Caco-2 (cell line): ENCODE measurements around the gene PAQR4. TPM values are rescaled to one million over a fixed set of nuclear protein-coding genes. Genes with fewer than 3 reads are reported as not detected.
"Not testable (repeated sequence)": the region's sequence is repeated elsewhere in the genome, so short reads cannot be mapped to it uniquely, and the experiment has no call there.

ENCODE experiments used
- BruUV-seq: library from RNA; stranded (reverse); fragments of 400-500 nt; replicated peaks from 2 replicates; lab custom pipeline; 2021; lab: Mats Ljungman, UMichigan
- CTCF ChIA-PET: fragments of 300-600 bp; sonication (Branson Sonifier 250); formaldehyde crosslinking; loops from one replicate; lab custom pipeline; 2022; ENCODE audit warnings: antibody characterized with exemption; lab: Charles Lee
- POLR2A ChIA-PET: fragments of 300-600 bp; sonication (Branson Sonifier 250); formaldehyde crosslinking; loops from one replicate; lab custom pipeline; 2022; ENCODE audit warnings: antibody characterized with exemption; lab: Charles Lee
- DNase-seq, 2 experiments: peaks; one replicate each; pipeline versions ENCODE4 v3.0.0 to v3.0.0-alpha.2; 2020 to 2022
- H3K27me3 ChIP-seq: replicated peaks from 2 replicates; pipeline ENCODE4 v1.6.0; 2011; ENCODE audit warnings: low read length; ENCODE audit not compliant: control insufficient read depth, insufficient read depth
- H3K36me3 ChIP-seq: 2 replicates; pipeline ENCODE4 v1.5.1; 2011; ENCODE audit warnings: low read length; ENCODE audit not compliant: control insufficient read depth, insufficient read depth
- H3K4me1 ChIP-seq: fragments of 250-450 bp; sonication (Bioruptor Pico); 2 replicates; pipeline ENCODE4 v1.5.1; 2020; ENCODE audit warnings: mild to moderate bottlenecking
- H3K4me3 ChIP-seq: 2 replicates; pipeline ENCODE4 v1.5.1; 2011; ENCODE audit warnings: low read depth, mild to moderate bottlenecking, control low read depth, low read length
- H3K9me3 ChIP-seq: fragments of 250-450 bp; sonication (Bioruptor Pico); 2 replicates; pipeline ENCODE4 v1.5.1; 2020; ENCODE audit warnings: mild to moderate bottlenecking, moderate library complexity
- H3K27ac Mint-ChIP-seq: one replicate; pipeline ENCODE4 v1.8.0; 2022; ENCODE audit warnings: mixed read lengths; ENCODE audit not compliant: unreplicated experiment
- H3K27me3 Mint-ChIP-seq: one replicate; pipeline ENCODE4 v1.8.0; 2022; ENCODE audit warnings: mixed read lengths; ENCODE audit not compliant: insufficient read depth, unreplicated experiment
- H3K36me3 Mint-ChIP-seq: one replicate; pipeline ENCODE4 v1.8.0; 2022; ENCODE audit warnings: mild to moderate bottlenecking, mixed read lengths; ENCODE audit not compliant: insufficient read depth, unreplicated experiment
- H3K4me1 Mint-ChIP-seq: one replicate; pipeline ENCODE4 v1.8.0; 2022; ENCODE audit warnings: low read depth, mixed read lengths; ENCODE audit not compliant: unreplicated experiment
- H3K4me3 Mint-ChIP-seq: one replicate; pipeline ENCODE4 v1.8.0; 2022; ENCODE audit warnings: mild to moderate bottlenecking, moderate library complexity, mixed read lengths; ENCODE audit not compliant: unreplicated experiment
- H3K9me3 Mint-ChIP-seq: one replicate; pipeline ENCODE4 v1.8.0; 2022; ENCODE audit warnings: mixed read lengths; ENCODE audit not compliant: unreplicated experiment
- CTCF ChIP-seq, 2 experiments: fragments of 200-600 bp in 1 of 2; IDR thresholded peaks; 1 replicate in 1 of 2; 2 replicates in 1 of 2; pipeline versions ENCODE4 v1.5.1 to v1.8.0; 2011 to 2022; ENCODE audit warnings: antibody characterized with exemption in 1 of 2, control low read depth in 1 of 2, inconsistent platforms in 1 of 2, low read depth in 1 of 2, low read length in 1 of 2, mild to moderate bottlenecking in 1 of 2, moderate library complexity in 1 of 2; ENCODE audit not compliant: insufficient read depth in 1 of 2, severe bottlenecking in 1 of 2, unreplicated experiment in 1 of 2
- intact Hi-C: fragments of 100-400 bp; cut with micrococcal nuclease; formaldehyde crosslinking; loops from one replicate; pipeline ENCODE4 v1.10.0; 2022; ENCODE audit not compliant: unreplicated experiment
- total RNA-seq: library from RNA; stranded (reverse); gene quantifications from 2 replicates; pipeline ENCODE4 v1.2.3, GENCODE V29; 2022

The PAQR4 gene
- total RNA-seq, 1 experiment from 2014 or later = 12.0 TPM

GRCh38 chr16:2928796-2929195 lies 40.4 kb upstream of the PAQR4 start:
- no peaks in the 10 kb centered on the region for H3K36me3 ChIP-seq
- no TSS peak for BruUV-seq
- ChIA-PET CTCF (interaction anchor here (0.5 kb wide), 1 partner anchor 43 kb away, joined by 3 read pairs; no protein-coding TSS in a partner anchor), POLR2A (no interaction called here)
- intact Hi-C loops = no loop called here
- no peaks in the 10 kb centered on the region for H3K27me3 ChIP-seq
- Mint-ChIP-seq H3K4me3 (no peak overlapping the region), H3K9me3 (no peaks in the 10 kb centered on the region), H3K27ac (no peak overlapping the region), H3K36me3 (peaks cover 6% of the 10 kb centered on the region), H3K4me1 (no peaks in the 10 kb centered on the region), H3K27me3 (no peaks in the 10 kb centered on the region)
- no peaks in the 10 kb centered on the region for H3K9me3 ChIP-seq
- no peak overlapping the region for H3K4me3 ChIP-seq
- no peak for DNase-seq
- peaks cover 13% of the 10 kb centered on the region for H3K4me1 ChIP-seq
- TF ChIP-seq CTCF (IDR thresholded peaks at IDR 0.05; ENCODE audit: insufficient read depth in 1 of 2, low read depth in 1 of 2, low read length in 1 of 2, severe bottlenecking in 1 of 2, unreplicated experiment in 1 of 2) = no peak

GRCh38 chr16:2929693-2930092 lies 39.5 kb upstream of the PAQR4 start:
- Mint-ChIP-seq H3K4me1 (no peaks in the 10 kb centered on the region), H3K36me3 (peaks cover 6% of the 10 kb centered on the region), H3K4me3 (no peak overlapping the region), H3K9me3 (no peaks in the 10 kb centered on the region), H3K27me3 (no peaks in the 10 kb centered on the region), H3K27ac (no peak overlapping the region)
- no peak overlapping the region for H3K4me3 ChIP-seq
- intact Hi-C loops = no loop called here
- no peaks in the 10 kb centered on the region for H3K27me3 ChIP-seq
- BruUV-seq = no TSS peak
- POLR2A ChIA-PET = no interaction called here
- peaks cover 13% of the 10 kb centered on the region for H3K4me1 ChIP-seq
- H3K36me3 ChIP-seq = no peaks in the 10 kb centered on the region
- TF ChIP-seq CTCF (IDR thresholded peaks at IDR 0.05; ENCODE audit: insufficient read depth in 1 of 2, low read depth in 1 of 2, low read length in 1 of 2, severe bottlenecking in 1 of 2, unreplicated experiment in 1 of 2) = no peak
- H3K9me3 ChIP-seq = no peaks in the 10 kb centered on the region
- CTCF ChIA-PET = no interaction called here
- no peak for DNase-seq

GRCh38 chr16:2930236-2930635 lies 38.9 kb upstream of the PAQR4 start:
- intact Hi-C loops = no loop called here
- peaks cover 13% of the 10 kb centered on the region for H3K4me1 ChIP-seq
- H3K4me1 Mint-ChIP-seq = no peaks in the 10 kb centered on the region
- TF ChIP-seq CTCF (IDR thresholded peaks at IDR 0.05; ENCODE audit: insufficient read depth in 1 of 2, low read depth in 1 of 2, low read length in 1 of 2, severe bottlenecking in 1 of 2, unreplicated experiment in 1 of 2) = no peak
- H3K9me3 ChIP-seq = no peaks in the 10 kb centered on the region
- no peaks in the 10 kb centered on the region for H3K36me3 ChIP-seq
- H3K36me3 Mint-ChIP-seq = peaks cover 8% of the 10 kb centered on the region
- H3K27ac Mint-ChIP-seq = no peak overlapping the region
- no TSS peak for BruUV-seq
- no peak overlapping the region for H3K4me3 Mint-ChIP-seq
- CTCF ChIA-PET = no interaction called here
- no peaks in the 10 kb centered on the region for H3K27me3 Mint-ChIP-seq
- no peaks in the 10 kb centered on the region for H3K9me3 Mint-ChIP-seq
- no peak for DNase-seq
- H3K27me3 ChIP-seq = no peaks in the 10 kb centered on the region
- no peak overlapping the region for H3K4me3 ChIP-seq
- POLR2A ChIA-PET = no interaction called here

- peaks cover 12% of the 10 kb centered on the region for H3K36me3 Mint-ChIP-seq
- H3K36me3 ChIP-seq, H3K27me3 Mint-ChIP-seq, H3K4me3 ChIP-seq, BruUV-seq, H3K9me3 ChIP-seq, intact Hi-C loops, H3K9me3 Mint-ChIP-seq, CTCF ChIA-PET, DNase-seq, POLR2A ChIA-PET, H3K4me1 ChIP-seq, H3K4me3 Mint-ChIP-seq, H3K27ac Mint-ChIP-seq, H3K4me1 Mint-ChIP-seq, H3K27me3 ChIP-seq: not testable (repeated sequence)
Observed at GRCh38 chr16:2931231-2931914, 37.8 kb upstream of the PAQR4 start.
